Astrocyte of the spinal cord (primary cell): Measurements from ENCODE around the gene CATSPER2.
"Not testable (repeated sequence)": the region's sequence is repeated elsewhere in the genome, so short reads cannot be mapped to it uniquely, and the experiment has no call there.

ENCODE experiments used
- DNase-seq: peaks from one replicate; pipeline ENCODE4 v3.0.0; 2011; ENCODE audit warnings: low read depth, low spot score
- H3K4me3 ChIP-seq: 2 replicates; pipeline ENCODE4 v1.5.1; 2011; ENCODE audit warnings: low read depth, mild to moderate bottlenecking, low read length, moderate library complexity
- in situ Hi-C: cut with HindIII; loops from 2 replicates; pipeline ENCODE4 v1.10.0; 2017; ENCODE audit warnings: low sequenced_read_pairs
- TF ChIP-seq, protein P1 (sequence below): IDR thresholded peaks from 2 replicates; pipeline ENCODE4 v1.5.1; 2012; ENCODE audit warnings: low read depth, mild to moderate bottlenecking, low read length, inconsistent platforms

The CATSPER2 gene

DNA sequence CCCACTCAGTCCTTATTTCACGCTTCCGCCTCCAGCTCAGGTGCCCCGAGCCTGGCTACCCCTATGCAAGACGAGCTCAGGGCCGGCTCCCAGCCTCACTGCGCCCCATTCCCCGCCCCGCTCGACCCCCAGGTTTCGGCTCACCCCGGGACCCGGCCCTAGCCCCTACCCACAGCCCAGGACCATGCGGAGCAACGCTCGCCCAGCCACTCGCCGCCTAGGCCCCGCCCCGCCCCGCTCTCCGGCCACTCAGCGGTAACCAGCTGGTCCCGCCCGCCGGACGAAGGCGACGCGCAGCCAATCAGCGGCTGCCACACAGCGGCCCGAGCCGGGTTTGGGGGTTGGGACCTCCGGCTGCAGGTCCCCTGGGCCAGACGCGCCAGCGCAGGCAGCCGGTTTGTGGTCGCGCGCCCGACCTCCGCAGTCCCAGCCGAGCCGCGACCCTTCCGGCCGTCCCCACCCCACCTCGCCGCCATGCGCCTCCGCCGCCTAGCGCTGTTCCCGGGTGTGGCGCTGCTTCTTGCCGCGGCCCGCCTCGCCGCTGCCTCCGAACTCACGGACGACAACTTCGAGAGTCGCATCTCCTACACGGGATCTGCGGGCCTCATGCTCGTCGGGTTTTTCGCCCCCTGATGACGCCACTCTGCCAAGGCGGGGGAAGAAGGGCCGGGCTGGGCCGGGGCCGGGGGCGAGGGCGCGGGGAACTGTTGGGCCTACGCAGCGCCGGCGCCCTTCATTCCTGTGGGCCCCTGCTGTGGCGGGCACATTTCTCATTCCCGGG, at the start of gene CATSPER2:
Gene CATSPER2, minus strand, starts transcription at position 196 of the 781 bp plus-strand sequence. CDS start 783 bp downstream, outside the sequence.
- H3K4me3 ChIP-seq = no peak within 1 kb of the TSS
- in situ Hi-C loops = no loop called here
- DNase-seq = no peak
- TF ChIP-seq, protein P1, sequence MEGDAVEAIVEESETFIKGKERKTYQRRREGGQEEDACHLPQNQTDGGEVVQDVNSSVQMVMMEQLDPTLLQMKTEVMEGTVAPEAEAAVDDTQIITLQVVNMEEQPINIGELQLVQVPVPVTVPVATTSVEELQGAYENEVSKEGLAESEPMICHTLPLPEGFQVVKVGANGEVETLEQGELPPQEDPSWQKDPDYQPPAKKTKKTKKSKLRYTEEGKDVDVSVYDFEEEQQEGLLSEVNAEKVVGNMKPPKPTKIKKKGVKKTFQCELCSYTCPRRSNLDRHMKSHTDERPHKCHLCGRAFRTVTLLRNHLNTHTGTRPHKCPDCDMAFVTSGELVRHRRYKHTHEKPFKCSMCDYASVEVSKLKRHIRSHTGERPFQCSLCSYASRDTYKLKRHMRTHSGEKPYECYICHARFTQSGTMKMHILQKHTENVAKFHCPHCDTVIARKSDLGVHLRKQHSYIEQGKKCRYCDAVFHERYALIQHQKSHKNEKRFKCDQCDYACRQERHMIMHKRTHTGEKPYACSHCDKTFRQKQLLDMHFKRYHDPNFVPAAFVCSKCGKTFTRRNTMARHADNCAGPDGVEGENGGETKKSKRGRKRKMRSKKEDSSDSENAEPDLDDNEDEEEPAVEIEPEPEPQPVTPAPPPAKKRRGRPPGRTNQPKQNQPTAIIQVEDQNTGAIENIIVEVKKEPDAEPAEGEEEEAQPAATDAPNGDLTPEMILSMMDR = no peak

GRCh38 chr15:43693148-43694022, 44.7 kb upstream of the CATSPER2 start, which contains the start of gene CKMT1A:
Gene CKMT1A, plus strand, starts transcription at chr15:43693859. Its CDS starts 192 bp downstream, at chr15:43694051.
- in situ Hi-C loops, H3K4me3 ChIP-seq, DNase-seq: not testable (repeated sequence)

DNA sequence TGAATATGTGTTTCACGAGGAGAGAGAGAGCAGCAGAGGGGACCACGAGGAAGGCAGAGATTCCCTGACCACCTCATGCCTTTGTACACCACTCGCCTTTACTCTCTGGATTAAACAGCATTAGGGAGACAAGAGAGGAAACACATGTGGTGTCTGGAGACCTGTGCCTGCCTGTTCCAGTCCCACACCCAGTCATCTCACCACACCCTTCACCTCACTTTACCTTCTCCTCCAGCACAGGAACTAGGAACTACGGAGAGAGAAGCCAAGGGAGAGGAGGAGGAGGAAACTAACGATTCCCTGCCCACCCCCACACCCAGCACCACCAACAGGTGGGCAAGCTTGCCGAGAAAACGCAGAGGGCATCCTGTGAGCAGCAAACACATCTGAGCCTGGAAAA, 44.0 kb upstream of the CATSPER2 start:
- DNase-seq, in situ Hi-C loops, H3K4me3 ChIP-seq: not testable (repeated sequence)

GRCh38 chr15:43689604-43690301, 41.1 kb upstream of the CATSPER2 start:
- DNase-seq, in situ Hi-C loops, H3K4me3 ChIP-seq: not testable (repeated sequence)

- DNase-seq, H3K4me3 ChIP-seq, in situ Hi-C loops: not testable (repeated sequence)
These were observed 25.5 kb upstream of the CATSPER2 start for GRCh38 chr15:43674175-43674574.

- DNase-seq, in situ Hi-C loops, H3K4me3 ChIP-seq: not testable (repeated sequence)
These were observed 17.5 kb upstream of the CATSPER2 start for GRCh38 chr15:43666177-43666576.

GRCh38 chr15:43663333-43663732, 14.7 kb upstream of the CATSPER2 start:
- in situ Hi-C loops, H3K4me3 ChIP-seq, DNase-seq: not testable (repeated sequence)

DNA sequence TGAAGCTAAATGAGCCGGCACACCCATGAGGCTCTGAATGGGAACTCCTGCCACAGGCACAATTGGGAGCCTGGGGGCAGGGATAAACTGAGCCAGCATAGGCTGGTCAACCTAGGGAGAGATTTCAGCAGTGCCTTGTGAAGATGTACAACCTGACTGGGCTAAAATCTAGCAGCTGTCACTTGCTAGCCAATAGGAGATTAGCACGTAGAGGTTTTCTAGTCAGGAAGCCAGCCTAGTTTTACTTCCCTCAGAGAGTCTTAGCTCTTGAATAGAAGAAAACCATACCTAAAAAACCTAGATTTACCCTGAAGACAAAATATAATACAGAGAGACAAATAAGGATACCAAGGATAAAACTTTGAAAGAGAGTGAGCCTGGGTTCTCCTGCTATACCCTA, 13.6 kb upstream of the CATSPER2 start:
- in situ Hi-C loops, H3K4me3 ChIP-seq, DNase-seq: not testable (repeated sequence)

DNA sequence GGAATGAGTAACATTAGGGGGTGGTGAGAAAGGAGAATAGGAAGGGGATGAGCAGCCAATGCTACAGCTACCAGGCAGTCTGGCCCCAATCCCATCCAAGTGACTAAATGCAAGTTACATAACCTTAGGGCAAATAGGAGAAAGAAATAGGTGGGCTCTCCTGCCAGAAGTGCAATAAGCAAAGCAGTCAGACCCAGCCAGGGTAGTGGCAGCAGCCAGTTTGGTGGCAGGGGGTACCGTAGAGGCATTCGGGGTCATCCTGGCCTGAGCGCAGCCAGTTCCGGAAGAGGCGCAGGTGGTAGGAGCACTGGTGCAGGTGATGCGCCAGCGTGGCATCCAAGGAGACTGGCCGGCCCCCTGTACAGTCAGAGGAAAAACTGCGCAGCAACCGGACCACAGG, 11.1 kb upstream of the CATSPER2 start:
- DNase-seq, H3K4me3 ChIP-seq, in situ Hi-C loops: not testable (repeated sequence)

DNA sequence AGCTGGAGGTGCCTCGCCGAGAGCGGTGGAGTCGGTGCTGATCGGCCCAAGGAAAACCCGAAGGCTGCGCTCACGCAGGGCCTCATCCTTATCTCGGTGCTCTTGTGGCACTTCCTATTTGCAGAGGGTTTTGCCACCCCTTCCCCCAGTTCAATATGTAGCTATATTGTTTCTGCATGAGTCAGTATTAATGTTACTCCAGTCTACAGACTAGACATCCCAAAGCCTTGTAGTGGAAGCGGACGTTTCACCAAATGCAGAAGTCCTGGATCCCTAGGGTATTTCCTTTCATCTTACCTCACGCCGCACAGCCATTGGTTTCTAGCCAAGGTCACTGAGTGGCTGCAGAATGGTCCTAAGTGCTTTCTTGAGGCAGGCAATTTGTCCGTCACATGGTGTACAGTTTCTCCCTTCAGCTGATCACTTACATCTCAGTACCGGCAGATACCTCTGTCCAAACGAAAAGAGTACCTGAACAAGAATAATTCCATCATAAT, 834 bp upstream of the CATSPER2 start:
- DNase-seq, in situ Hi-C loops, H3K4me3 ChIP-seq: not testable (repeated sequence)

DNA sequence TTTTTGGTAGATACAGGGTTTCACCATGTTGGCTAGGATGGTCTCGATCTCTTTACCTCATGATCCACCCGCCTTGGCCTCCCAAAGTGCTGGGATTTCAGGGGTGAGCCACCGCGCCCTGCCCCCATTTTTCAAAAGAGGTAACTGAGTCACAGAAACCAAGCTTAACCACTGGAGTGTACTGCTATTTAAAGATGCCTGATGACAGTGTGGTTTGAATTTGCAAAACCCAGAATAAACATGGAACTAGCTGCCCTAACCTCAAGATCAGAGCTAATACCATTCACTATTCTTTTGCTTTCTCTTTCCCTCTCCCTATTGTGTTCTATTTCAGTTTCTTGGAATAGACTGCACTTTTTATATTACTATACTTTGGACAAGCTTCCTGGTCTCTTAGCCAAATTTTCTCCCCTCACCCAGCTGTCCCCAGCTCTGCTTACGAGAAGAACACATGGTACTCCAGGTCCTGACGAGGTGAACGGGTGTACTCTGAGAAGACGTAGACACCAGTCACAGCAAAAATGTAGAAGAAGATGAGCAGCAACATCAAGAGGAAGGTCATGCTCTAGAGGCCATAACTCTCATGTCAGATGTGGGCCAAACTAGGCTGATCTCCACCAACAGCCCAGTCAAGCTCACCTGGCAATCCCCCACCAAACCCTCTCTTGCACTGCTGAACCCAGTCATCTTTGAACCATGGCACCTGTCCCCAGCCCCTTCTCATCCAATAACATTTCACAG, 10.0 kb downstream of the CATSPER2 start:
- in situ Hi-C loops, H3K4me3 ChIP-seq, DNase-seq: not testable (repeated sequence)

DNA sequence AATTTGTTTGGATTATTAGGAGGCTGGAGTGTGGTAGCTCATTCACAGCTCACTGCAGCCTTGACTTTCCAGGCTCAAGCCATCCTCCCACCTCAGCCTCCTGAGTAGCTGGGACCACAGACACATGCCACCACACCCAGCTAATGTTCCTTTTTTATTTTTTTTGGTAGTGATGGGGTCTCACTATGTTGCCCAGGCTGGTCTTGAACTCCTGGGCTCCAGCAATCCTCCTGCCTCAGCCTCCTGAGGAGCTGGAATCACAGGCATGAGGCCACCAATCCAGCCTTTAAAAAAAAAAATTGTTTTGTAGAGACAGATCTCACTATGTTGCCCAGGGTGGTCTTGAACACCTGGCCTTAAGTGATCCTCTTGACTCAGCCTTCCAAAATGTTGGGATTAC, 21.7 kb downstream of the CATSPER2 start:
- in situ Hi-C loops, H3K4me3 ChIP-seq, DNase-seq: not testable (repeated sequence)
